A549 (cell line): Measurements from ENCODE around the gene TSSC4.

Experiments
- CTCF ChIP-seq: fragments of >200 bp; sonication (Bioruptor Twin); formaldehyde crosslinking; IDR thresholded peaks from 3 replicates; pipeline ENCODE4 v1.5.1; 2016
- EP300 ChIP-seq, 2 experiments: fragments of >200 bp; sonication (Bioruptor Twin); formaldehyde crosslinking; IDR thresholded peaks; 2 replicates in 1 of 2; 3 replicates in 1 of 2; pipeline ENCODE4 v1.6.1; 2016 to 2017
- REST ChIP-seq: fragments of 200-600 bp; sonication (generic); IDR thresholded peaks from 2 replicates; pipeline ENCODE4 v1.6.1; 2016; ENCODE audit warnings: antibody characterized with exemption, mild to moderate bottlenecking, moderate library complexity

GRCh38 chr11:2453436-2453835 lies 52.9 kb downstream of the TSSC4 start:
- TF ChIP-seq CTCF (no peak), REST (no peak), EP300 (IDR thresholded peaks at IDR 0.05) (no peak)
